AG09319 (cell line): ENCODE measurements around the gene ONECUT3.

Experiments
- DNase-seq: peaks from one replicate; pipeline ENCODE4 v3.0.0-alpha.2; 2010; ENCODE audit warnings: low read depth; ENCODE audit errors: extremely low read depth
- TF ChIP-seq, protein P1 (sequence below): IDR thresholded peaks from 2 replicates; pipeline ENCODE4 v1.5.1; 2011; ENCODE audit warnings: low read depth, mild to moderate bottlenecking, inconsistent platforms, low read length, moderate library complexity

Gene ONECUT3

DNA sequence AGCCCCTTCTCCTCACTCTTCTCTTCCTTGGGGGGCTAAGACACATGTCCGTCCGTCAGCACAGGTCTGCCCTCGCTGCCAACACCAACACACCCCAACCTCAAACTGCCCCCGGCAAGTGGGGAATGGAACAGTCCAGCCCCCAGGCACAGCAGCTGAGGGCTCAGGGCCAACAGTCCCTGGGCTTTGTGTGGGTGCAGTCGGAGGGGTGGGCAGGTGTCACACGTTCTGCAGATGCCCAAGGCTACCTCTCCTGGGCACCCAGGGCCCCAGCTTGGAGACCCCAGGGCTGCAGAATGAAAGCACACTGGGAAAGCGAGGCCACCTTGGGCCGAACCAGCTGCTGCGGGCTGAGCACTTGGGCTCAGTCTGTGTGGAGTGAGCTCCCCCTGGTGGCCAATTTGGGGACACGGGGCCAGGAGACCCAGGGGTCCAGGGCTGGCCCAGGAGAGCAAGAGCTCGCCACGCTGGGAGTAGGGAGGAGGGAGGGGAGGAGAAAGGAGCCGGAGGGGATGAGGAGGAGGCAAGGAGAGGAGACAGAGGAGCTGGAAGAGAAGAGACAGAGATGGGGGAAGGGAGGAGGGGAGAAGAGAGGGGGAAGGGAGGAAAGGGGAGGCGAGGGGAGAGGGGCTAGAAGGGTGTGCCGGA, 72.7 kb downstream of the ONECUT3 start:
- DNase-seq: no peak
- TF ChIP-seq, protein P1, sequence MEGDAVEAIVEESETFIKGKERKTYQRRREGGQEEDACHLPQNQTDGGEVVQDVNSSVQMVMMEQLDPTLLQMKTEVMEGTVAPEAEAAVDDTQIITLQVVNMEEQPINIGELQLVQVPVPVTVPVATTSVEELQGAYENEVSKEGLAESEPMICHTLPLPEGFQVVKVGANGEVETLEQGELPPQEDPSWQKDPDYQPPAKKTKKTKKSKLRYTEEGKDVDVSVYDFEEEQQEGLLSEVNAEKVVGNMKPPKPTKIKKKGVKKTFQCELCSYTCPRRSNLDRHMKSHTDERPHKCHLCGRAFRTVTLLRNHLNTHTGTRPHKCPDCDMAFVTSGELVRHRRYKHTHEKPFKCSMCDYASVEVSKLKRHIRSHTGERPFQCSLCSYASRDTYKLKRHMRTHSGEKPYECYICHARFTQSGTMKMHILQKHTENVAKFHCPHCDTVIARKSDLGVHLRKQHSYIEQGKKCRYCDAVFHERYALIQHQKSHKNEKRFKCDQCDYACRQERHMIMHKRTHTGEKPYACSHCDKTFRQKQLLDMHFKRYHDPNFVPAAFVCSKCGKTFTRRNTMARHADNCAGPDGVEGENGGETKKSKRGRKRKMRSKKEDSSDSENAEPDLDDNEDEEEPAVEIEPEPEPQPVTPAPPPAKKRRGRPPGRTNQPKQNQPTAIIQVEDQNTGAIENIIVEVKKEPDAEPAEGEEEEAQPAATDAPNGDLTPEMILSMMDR: peak; percentile 90

DNA sequence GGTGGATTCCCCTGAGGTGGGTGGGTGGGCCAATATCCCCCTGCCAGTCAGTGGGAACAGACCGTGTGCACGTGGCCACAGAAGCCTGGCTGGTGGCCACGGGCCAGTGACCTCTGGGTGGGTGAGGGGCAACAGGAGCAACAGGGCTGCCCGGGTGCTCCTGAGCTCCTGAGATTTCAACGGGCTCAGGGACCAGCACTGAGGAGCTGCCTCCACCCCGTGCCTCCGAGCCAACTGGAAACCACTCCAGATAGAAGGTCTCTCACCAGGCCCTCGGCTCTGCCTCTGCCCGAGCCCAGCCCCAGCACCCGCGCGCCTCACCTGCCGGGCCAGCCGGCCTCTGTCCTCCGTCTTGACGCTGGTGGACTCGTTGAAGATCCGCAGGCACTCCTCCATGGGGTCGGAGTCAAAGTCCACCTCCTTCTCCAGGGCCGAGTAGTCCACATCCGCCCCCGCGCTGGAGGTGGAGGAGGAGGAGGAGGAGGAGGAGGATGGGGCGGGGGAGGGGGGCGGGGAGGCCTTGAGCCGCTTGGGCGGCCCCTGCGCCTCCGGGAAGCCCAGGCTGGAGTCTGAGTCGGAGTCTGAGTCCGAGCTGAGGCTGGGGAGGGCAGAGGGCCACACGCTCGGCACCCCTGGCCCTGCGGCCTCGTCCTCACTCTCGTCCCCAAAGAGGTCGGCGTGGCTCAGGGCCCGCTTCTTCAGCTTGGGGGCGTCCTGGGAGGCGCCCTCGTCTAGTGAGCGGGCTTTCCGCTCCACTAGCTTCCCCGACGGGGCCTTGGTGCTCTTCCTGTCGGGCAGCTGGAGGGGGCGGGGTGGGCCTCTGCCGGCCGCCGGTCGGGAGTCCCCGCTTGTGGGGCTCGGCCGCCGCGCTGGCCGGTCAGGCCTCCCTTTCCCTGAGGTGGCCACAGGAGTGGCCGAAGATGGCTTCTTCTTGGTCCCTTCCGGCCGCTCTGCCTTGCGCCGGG, 73.5 kb downstream of the ONECUT3 start:
- DNase-seq: no peak
- TF ChIP-seq, protein P1: no peak

DNA sequence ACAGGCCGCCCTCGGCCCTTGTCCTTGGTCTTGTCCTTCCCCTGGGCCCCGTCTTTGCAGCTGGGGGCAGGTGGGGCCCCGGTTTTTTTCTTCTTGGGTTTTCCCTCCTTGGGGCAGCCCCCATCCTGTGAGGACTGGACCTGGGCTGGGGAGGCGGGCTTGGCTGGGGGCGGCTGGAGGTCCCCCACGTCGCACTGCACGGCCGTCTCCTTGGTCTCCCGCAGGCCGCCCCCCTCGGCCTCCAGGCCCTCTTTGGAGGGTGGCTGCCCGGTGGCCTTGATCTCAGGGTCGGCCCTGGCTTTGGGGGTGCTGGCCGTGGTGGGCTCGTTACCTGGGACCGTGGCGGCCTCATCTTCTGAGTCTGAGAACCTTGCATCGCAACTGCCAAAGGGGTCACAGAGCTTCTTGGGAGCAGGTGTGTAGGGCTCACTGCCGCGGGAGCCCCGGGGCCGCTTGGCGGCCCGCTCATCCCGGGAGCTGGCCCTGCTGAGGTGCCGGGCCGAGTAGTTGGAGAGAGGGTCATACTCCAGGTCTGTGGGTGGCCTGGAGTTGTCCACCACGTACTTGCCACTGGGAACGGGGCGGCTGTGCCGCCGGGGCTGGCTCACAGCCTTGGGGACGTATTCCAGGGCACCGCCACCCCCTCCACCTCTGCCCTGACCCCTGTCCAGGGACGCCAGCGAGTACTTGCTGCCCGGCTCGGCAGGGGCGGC, 74.4 kb downstream of the ONECUT3 start:
- TF ChIP-seq, protein P1: no peak
- DNase-seq: no peak

DNA sequence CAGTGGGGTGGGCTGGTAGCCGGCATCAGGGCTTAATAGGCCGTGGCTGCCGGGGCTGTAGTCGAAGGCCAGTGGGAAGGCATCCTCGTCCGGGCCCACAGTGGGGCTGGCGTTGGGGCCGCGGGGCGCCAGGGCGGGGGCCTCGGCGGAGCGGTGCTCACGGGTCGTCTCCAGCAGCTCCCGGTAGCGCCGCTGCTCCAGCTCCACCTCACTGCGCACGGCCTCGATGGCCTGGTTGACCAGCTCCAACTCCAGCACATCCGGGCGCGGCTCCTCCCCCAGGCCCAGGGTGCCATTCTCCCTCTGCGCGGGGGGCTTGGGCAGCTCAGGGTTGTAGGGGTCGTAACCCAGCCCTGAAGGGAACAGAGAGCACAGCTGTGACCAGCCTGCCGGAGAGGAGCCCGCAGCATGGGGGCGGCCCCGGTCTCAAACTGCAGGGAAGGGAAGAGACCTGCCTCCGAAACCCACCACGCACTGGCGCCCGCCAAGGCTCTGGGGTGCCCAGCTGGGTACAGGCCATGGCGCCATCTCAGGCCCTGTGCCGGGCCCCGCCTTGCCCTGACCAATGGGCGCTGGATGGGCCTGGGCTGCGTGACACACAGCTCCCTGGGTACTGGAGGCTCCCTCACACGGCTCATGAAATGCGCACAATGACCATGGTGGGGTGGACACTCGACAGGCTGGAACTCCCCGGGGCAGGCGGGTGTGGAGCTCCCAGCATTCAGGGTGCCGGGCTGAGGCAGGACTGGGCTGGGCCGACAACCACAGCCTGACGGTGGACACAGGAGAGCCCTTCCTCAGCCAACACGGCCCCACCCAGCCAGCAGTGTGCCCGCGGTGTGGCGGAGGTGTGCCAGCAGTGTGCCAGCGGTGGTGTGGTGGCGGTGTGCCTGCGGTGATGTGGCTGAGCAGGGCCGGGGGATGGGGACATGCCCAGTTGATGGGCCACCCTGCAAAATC, 75.3 kb downstream of the ONECUT3 start:
- TF ChIP-seq, protein P1: no peak
- DNase-seq: no peak

DNA sequence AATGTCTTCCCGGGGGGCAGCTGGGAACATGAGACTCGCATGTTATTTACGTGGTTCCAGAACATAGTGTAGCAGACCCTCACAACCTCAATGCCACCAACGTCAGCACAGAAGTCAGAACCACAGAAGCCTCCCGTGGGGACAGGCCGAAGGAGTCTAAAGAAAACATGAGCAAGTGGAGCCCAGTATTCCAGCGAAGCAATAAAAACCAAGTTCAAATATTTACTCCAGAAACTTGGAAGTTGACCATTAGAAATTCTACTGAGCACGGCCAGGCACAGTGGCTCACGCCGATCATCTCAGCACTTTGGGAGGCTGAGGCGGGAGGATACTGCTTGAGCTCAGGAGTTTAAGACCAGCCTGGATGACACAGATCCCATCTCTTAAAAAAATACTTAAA, 76.7 kb downstream of the ONECUT3 start:
- DNase-seq: no peak
- TF ChIP-seq, protein P1: no peak

DNA sequence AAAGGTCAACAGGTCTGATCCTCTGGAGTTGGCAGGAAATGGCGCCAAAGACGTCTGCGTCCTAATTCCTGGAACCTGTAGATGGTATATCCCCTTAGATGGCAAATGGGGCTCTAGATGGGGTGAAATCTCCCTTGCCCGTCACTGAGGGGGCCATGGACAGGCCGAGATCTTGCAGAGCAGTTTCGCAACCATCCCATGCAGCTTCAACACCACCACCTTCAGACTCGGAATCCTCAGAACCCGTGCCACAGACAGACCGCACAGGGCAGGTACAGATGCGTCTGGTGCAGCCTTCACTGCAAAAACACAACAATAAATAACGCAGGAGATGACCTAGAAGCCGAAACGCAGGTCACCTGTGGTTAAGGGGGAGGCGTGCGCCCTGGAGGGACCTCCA, 77.3 kb downstream of the ONECUT3 start:
- DNase-seq: no peak
- TF ChIP-seq, protein P1: no peak
